Fibroblast of lung (primary cell): ENCODE data around the gene EDARADD. TPM values are rescaled to one million over a fixed set of nuclear protein-coding genes. Genes with fewer than 3 reads are reported as not detected.
A peak's percentile ranks its signal among the peaks of the same experiment; 100 is the strongest.
"Not testable (repeated sequence)": the region's sequence is repeated elsewhere in the genome, so short reads cannot be mapped to it uniquely, and the experiment has no call there.

Experiments used
- DNase-seq, 2 donors: peaks; one replicate each; pipeline versions ENCODE4 v3.0.0 to v3.0.0-alpha.2; 2010; ENCODE audit warnings: low read depth in 2 of 2
- H2AFZ ChIP-seq: 2 replicates; pipeline ENCODE4 v1.5.1; 2012; ENCODE audit warnings: low read length, control low read depth, inconsistent platforms
- H3K27ac ChIP-seq: 2 replicates; pipeline ENCODE4 v1.5.1; 2011; ENCODE audit warnings: low read length, control low read depth; ENCODE audit not compliant: insufficient read depth
- H3K27me3 ChIP-seq: 2 replicates; pipeline ENCODE4 v1.5.1; 2011; ENCODE audit warnings: mild to moderate bottlenecking, low read length; ENCODE audit not compliant: control insufficient read depth, insufficient read depth
- H3K36me3 ChIP-seq: 2 replicates; pipeline ENCODE4 v1.5.1; 2011; ENCODE audit warnings: low read length; ENCODE audit not compliant: control insufficient read depth, insufficient read depth
- H3K4me1 ChIP-seq: 2 replicates; pipeline ENCODE4 v1.5.1; 2011; ENCODE audit warnings: low read length; ENCODE audit not compliant: control insufficient read depth, insufficient read depth; ENCODE audit errors: extremely low read depth
- H3K4me2 ChIP-seq: 2 replicates; pipeline ENCODE4 v1.5.1; 2011; ENCODE audit warnings: low read length, control low read depth; ENCODE audit not compliant: insufficient read depth; ENCODE audit errors: extremely low read depth
- H3K4me3 ChIP-seq, 4 experiments: fragments of 200-600 bp in 1 of 4; sonication (generic) in 1 of 4; replicated peaks in 1 of 4; 2 replicates each; pipeline ENCODE4 v1.5.1; 2011 to 2016; ENCODE audit warnings: low read length in 4 of 4, low read depth in 3 of 4, mild to moderate bottlenecking in 3 of 4, control low read depth in 2 of 4, inconsistent platforms in 1 of 4, mixed read lengths in 1 of 4; ENCODE audit not compliant: insufficient read depth in 1 of 4; ENCODE audit errors: control extremely low read depth in 1 of 4
- H3K79me2 ChIP-seq: 2 replicates; pipeline ENCODE4 v1.5.1; 2012; ENCODE audit warnings: mild to moderate bottlenecking, low read length, inconsistent platforms; ENCODE audit not compliant: control insufficient read depth, insufficient read depth
- H3K9ac ChIP-seq: 2 replicates; pipeline ENCODE4 v1.5.1; 2011; ENCODE audit warnings: mild to moderate bottlenecking, low read length, control low read depth; ENCODE audit not compliant: insufficient read depth
- H3K9me3 ChIP-seq: 2 replicates; pipeline ENCODE4 v1.5.1; 2012; ENCODE audit warnings: low read depth, low read length; ENCODE audit not compliant: control insufficient read depth, insufficient read depth
- H4K20me1 ChIP-seq: 2 replicates; pipeline ENCODE4 v1.5.1; 2011; ENCODE audit warnings: low read length; ENCODE audit not compliant: control insufficient read depth, insufficient read depth; ENCODE audit errors: extremely low read depth
- EZH2 ChIP-seq: IDR thresholded peaks from 2 replicates; pipeline ENCODE4 v1.5.1; 2012; ENCODE audit warnings: low read length, control low read depth, mild to moderate bottlenecking; ENCODE audit errors: missing control alignments
- polyA plus RNA-seq, 2 donors: library from polyadenylated mRNA; depleted of rRNA in 1 of 2; stranded (reverse) in 1 of 2; unstranded in 1 of 2; fragments of >200 nt; gene quantifications; 2 replicates each; pipeline ENCODE4 v1.2.1, GENCODE V29; 2011 to 2012; ENCODE audit warnings: missing spikeins in 1 of 2
- total RNA-seq: library from RNA; depleted of rRNA; stranded (reverse); fragments of >200 nt; gene quantifications from 2 replicates; pipeline ENCODE4 v1.2.1, GENCODE V29; 2014
- TF ChIP-seq, protein P1 (sequence below), 2 donors: IDR thresholded peaks in 1 of 2; conservative IDR thresholded peaks in 1 of 2; 1 replicate in 1 of 2; 2 replicates in 1 of 2; pipeline ENCODE4 v1.5.1; 2011 to 2012; ENCODE audit warnings: low read length in 2 of 2, control low read depth in 1 of 2, inconsistent platforms in 1 of 2, low read depth in 1 of 2, mild to moderate bottlenecking in 1 of 2

EDARADD gene
- total and polyA plus RNA-seq, 2 donors (not counting 1 experiment from before 2014, with no cell fraction given) = not detected

DNA sequence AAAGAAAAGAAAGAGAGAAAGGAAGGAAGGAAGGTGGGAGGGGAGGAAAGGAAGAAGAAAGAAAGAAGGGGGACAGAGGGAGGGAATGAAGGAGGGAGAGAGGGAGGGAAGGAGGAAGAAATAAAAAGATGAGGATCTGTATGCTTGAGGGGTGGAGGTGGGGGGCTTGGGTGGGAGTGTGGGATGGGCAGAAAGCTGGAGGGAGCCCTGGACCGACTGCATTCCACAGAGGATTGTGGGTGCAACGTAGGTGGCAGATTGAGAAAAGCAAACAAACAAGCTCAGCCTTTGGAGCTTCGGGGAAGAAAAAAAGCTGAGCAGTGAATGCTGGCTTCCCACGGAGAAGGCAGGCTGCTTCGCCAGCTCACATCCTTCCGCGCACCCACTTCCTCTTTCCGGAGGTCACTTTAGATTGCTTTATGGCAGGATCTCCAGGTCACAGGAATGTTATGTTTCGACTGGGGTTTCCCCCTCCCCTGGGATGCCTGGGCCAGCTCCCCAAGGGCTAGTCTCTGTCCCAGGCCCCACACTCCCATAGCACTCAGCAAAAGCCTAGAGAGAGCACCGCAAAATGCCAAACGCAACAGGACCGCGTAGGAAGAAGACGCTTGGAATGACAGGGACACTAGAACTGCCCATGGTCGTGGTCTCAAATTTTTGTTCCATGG, 109.0 kb downstream of the EDARADD start:
- Histone ChIP-seq H3K9ac (no peak overlapping the region), H2AFZ (peak overlapping the region; percentile 87), H3K4me3 (peak overlapping the region in 3 of 4 experiments; percentile 31 to 44 (median 31)), H4K20me1 (no peaks in the 10 kb centered on the region), H3K79me2 (no peaks in the 10 kb centered on the region), H3K4me1 (no peaks in the 10 kb centered on the region), H3K9me3 (no peaks in the 10 kb centered on the region), H3K27me3 (no peaks in the 10 kb centered on the region), H3K36me3 (no peaks in the 10 kb centered on the region), H3K4me2 (peak overlapping the region; percentile 35), H3K27ac (no peak overlapping the region)
- TF ChIP-seq, protein P1, sequence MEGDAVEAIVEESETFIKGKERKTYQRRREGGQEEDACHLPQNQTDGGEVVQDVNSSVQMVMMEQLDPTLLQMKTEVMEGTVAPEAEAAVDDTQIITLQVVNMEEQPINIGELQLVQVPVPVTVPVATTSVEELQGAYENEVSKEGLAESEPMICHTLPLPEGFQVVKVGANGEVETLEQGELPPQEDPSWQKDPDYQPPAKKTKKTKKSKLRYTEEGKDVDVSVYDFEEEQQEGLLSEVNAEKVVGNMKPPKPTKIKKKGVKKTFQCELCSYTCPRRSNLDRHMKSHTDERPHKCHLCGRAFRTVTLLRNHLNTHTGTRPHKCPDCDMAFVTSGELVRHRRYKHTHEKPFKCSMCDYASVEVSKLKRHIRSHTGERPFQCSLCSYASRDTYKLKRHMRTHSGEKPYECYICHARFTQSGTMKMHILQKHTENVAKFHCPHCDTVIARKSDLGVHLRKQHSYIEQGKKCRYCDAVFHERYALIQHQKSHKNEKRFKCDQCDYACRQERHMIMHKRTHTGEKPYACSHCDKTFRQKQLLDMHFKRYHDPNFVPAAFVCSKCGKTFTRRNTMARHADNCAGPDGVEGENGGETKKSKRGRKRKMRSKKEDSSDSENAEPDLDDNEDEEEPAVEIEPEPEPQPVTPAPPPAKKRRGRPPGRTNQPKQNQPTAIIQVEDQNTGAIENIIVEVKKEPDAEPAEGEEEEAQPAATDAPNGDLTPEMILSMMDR (conservative IDR thresholded peaks at IDR 0.05 in 1 of 2, IDR thresholded peaks at IDR 0.05 in 1 of 2; ENCODE audit: low read depth in 1 of 2, low read length in 2 of 2) = no peak
- no peak for TF ChIP-seq EZH2
- DNase-seq = peak; percentile 51 to 82

DNA sequence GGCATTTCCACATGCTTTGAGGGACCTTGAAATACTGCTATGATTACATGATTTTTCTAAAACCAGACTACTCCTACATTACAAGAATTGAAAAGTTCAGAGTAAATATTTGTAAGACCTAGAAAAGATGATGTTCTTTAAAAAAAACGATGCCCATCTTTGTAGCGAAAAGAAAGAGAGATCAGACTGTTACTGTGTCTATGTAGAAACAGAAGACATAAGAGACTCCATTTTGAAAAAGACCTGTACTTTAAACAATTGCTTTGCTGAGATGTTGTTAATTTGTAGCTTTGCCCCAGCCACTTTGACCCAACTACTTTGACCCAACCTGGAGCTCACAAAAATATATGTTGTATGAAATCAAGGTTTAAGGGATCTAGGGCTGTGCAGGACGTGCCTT, 110.3 kb downstream of the EDARADD start:
- not testable (repeated sequence) for H3K79me2 ChIP-seq, H2AFZ ChIP-seq

DNA sequence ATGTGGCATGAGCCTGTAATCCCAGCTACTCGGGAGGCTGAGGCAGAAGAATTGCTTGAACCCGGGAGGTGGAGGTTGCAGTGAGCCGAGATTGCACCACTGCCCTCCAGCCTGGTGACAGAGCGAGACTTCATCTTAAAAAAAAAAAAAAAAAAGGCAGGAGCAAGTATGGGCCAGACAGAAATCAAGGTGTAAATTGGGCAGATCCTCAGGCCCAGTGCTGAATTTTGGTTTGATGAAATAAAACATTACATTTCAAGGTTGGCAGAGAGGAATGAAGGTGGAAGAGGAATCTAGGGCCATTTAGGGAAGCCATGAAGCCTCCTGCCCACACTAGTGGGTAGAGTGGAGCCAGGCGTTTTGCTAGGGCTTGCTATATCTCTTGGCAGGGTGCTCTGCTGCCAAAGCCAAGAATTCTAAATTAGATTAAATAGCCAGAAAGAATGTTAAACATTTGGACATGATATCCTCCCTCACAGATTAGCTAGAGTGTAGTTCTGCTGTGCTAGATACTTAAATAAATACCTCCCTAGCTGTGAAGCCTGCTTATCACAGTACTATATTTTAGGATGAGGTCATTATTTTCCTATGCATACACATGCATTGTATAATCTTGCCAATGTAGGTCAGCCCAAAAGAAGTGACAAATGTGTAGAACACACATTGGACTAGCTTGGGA, 113.1 kb downstream of the EDARADD start:
- Histone ChIP-seq H3K27me3 (no peaks in the 10 kb centered on the region), H3K79me2 (no peaks in the 10 kb centered on the region), H2AFZ (no peak overlapping the region), H4K20me1 (no peaks in the 10 kb centered on the region), H3K4me2 (no peak overlapping the region), H3K4me3 (no peak overlapping the region), H3K4me1 (no peaks in the 10 kb centered on the region), H3K9me3 (no peaks in the 10 kb centered on the region), H3K27ac (no peak overlapping the region), H3K9ac (no peak overlapping the region), H3K36me3 (no peaks in the 10 kb centered on the region)
- TF ChIP-seq EZH2 = no peak
- TF ChIP-seq, protein P1 (conservative IDR thresholded peaks at IDR 0.05 in 1 of 2, IDR thresholded peaks at IDR 0.05 in 1 of 2; ENCODE audit: low read depth in 1 of 2, low read length in 2 of 2) = no peak
- DNase-seq = peak in 1 of 2 donors; percentile 78

More for the DNA sequence above, 110.3 kb downstream of the EDARADD start:
- DNase-seq, H3K27ac ChIP-seq, H3K4me2 ChIP-seq, H3K4me3 ChIP-seq, H3K36me3 ChIP-seq, H3K4me1 ChIP-seq, H3K9me3 ChIP-seq, H3K9ac ChIP-seq, H4K20me1 ChIP-seq, H3K27me3 ChIP-seq: not testable (repeated sequence)
